TTC549 (cell line): Measurements from ENCODE around the gene AQP1.

Experiments
- FAIRE-seq: peaks from 2 replicates; lab custom pipeline; 2012; peaks lifted over from hg19 to GRCh38; lab: Jason Lieb, UNC

Gene AQP1

DNA sequence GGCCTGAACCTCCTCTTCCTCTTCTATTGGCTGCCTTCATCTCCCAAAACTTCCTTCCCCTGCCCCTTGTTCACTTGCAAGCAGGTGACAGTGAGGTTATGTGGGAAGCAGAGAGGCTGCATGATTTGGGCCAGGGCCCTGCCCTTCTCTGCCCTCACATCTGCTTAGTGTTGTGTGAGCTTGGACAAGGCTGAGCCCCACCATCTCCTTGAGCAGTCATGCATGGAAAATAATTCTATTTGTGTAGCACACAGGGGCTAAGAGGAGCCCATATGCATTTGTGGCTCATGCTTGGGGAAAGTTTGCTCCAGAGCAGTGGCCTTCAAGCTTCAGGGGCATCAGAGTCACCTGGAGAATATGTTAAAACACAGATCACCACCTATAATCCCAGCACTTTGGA is 26.8 kb upstream of the AQP1 start:
- FAIRE-seq, result no peak

- FAIRE-seq, result no peak
These were observed 25.0 kb upstream of the AQP1 start for GRCh38 chr7:30886608-30887011.

DNA sequence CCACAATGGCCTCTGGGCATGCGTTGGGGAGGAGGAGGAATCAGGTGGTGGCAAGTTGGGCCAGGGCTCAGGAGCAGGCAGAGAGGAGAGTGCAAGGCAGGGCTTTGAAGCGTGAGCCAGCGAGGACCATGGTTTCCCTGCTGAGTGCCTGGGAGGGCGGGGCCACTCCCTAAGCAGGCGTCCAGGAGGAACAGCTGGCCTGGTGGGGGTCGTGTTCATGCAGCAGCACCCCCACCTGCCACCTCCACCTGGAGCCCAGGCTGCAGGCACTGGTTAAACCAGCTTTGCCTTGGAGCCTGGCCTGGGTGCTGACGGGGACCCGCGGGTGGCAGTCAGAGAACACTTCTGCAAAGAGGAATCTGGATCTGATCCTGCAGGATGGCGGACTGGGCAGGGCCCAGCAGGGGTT is 24.2 kb upstream of the AQP1 start:
- no peak for FAIRE-seq

- FAIRE-seq, result no peak
These were observed 22.9 kb upstream of the AQP1 start for GRCh38 chr7:30888747-30889146.

DNA sequence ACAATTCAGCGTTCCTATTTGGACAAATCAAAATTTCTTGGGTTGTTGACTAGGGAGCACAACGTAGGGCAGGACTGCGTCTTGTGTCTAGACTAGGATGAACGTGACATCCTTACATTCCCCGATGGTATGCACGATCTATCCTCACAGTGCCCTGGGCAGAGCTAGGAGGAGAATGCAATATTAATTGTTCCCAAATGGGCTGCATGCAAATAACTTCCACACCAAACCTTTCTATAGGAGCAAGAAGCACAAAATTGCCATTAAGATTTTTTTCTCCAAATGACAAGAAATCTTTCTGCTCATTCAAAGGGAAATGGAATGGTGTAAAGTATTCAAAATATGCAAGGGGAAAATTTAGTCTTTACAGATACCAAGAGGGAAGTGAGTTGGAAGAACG is 21.4 kb upstream of the AQP1 start:
- FAIRE-seq, result no peak

DNA sequence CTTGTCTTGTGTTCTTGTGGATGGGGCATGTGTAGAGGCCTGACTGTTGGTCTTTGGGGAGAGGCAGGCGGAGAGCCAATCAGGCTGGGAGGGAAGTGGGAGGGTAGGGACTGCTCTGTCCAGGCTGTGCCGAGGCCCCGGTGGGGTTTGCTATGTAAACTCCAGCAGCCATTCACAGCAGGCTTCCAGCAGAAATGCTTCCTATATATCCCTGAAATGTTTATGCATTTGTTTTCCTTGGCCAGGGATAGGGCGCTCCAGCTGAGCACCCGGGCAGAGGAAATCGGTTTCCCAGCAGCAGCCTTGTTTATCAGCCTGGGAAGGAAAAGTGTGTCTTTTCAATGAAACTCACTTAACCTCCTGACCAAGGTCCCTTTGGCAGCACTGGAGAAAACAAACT is 18.3 kb upstream of the AQP1 start:
- no peak for FAIRE-seq

DNA sequence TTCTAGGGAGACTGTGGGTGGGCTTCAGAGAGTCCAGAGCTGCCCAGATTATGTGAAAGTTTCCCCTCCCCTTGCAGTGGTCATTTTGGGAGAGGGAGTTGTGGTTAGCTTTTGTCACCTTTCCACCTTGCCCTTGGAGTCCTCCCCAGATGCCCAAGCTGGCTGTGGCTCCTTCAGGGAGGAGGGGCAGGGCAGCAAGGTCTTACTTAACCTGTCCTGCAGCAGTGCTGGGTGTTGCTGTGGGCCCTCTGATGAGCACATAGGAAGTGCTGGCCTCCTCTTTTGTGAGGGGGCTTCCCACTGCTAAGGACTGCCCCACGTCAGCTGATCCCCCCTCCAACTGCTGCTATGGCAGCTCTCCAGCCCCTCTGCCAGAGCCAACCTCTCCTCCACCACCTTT is 17.6 kb upstream of the AQP1 start:
- no peak for FAIRE-seq

DNA sequence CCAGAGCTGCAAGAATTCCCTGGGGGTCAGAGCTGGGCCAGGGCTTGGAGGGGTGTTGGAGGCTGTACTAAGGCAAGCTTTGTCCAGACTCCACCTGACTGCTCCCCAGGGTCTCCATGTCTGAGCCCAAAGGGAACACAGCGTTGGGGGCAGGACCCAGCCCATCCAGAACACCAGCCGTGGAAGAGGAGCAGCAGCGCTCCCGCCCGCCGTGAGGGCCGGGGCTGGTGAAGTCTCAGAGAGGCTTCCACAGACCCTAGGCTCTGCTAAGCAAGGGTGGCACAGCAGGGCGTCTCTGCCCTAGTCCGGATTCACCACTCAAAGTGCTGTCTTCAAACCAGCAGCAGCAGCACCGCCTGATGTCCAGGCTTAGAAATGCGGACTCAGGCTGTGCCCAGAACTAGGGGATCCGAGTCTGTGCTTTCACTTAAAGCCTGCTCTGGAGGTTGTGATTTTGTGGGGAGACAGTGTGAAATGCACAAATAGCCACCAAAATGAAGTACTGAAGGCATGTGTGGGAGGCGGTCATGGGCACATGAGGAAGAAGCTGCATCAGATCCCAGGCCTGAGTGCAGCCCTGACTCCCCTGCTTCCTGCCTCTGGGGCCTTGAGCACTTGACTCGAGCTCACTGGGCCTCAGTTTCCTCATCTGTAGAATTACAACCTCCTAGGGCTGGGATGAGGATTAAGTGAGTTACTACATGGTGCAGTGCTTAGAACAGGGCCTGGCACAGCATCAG is 16.6 kb upstream of the AQP1 start:
- no peak for FAIRE-seq

DNA sequence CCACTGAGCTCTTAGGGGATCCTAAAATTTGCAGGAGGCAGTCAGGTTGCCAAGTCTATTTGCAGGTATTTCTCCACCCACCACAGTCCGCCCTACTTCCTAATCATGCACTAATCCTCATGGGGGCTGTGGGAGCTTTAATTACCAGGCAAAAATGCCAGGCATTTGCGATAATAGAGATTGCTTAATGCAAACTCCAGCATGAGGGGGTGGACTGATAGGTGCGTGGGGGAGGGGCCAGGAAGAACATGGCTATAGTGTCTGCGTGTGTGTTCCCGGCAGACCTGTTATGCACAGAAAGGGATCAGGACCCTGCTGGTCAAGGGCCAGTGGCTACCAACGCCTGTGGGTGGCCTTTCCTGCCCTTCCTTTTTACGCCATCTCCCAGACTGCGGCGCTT is 15.6 kb upstream of the AQP1 start:
- FAIRE-seq, result no peak

DNA sequence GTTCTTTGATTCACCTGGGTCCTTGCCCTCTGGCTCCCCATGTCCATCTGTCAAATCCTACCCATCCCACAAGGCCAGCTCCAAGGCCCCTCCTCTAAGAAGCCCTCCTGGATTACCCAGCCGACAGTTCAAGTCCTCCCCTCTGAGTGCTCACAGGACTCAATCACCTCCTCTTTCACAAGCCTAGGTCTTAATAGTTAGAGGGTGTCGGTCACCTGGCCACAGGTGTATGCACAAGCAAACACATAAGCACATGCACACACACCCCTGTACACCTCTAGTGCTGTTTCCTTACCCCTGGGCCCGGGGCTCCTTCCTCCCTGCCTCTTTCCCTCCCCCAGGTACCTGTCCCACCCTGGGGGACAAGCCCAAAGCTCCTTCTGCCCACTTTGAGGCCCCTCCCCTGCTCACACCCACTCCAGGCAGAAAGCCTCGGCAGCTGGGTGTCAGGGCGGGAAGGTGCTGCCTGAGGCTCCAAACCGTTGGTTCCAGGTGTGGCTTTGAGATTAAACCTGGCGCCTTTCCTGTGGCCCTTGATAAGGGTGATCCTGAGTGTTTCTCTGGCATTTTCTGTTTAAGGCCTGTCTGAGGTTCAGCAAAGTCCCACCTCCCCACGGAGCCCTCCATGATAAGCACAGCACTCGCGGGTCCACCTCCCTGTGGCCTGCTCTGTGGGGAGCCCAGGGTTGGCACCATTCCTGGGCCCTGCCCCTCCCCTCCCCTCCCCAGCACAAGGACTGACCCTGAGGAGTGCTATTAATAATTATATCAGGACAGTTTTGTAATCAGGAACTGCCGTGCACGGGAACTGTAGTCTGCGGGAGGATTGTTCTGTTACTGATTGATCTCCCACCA is 14.6 kb upstream of the AQP1 start:
- no peak for FAIRE-seq

DNA sequence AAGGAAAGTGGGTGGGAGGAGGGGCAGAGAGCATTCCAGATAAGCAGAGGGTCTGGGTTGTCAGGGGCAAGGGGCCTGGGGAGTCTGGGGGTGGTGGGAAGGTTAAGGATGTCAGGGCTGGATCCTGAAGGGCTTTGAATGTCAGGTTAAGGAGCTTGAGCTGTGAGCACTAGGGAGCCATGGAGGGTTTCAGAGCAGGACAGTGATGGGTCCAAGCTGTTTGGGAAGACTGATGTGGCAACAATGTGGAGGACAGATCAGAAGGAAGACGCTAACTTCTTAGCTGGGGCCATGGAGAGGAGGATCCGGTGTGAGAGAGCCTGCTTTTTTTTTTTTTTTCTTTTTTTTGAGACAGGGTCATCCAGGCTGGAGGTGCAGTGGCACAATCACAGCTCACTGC is 13.9 kb upstream of the AQP1 start:
- no peak for FAIRE-seq

GRCh38 chr7:30898411-30898810 is 13.2 kb upstream of the AQP1 start:
- no peak for FAIRE-seq

DNA sequence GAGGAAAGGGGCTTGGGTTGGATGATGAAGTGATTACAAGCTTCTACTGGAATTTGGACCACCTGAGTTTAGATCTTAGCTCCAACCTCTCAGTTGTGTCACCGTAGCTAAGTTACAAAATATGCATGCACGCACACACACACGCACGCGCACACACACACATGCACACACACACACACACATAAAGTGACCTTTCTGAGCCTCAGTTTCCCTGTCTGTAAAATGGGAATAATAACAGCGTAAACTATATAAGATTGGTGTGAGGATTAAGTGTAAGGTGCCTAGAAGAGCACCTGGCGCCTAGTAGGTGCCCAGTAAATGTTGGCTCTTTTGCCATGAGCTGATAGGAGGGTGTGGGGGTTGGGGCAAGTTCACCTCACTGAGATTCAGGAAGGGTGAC is 12.6 kb upstream of the AQP1 start:
- no peak for FAIRE-seq

DNA sequence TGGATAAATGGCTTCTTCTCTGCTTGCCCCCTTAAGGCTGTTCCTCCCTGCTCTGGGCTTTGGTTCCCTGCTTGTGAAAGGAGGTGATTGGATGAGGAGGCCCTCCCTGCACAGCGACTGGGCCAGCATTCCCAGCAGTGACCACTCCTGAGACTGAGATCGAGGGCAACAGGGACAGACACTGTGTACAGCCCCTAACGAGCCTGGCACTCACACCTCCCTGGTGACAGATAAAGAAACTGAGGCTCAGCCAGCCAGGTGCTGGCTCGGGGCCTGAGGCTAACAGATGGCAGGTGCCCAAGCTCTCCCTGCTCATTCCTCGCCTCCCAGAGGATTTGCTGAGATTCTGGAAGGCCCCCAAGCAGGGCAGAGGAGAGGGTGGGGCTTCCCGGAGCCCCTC is 12.0 kb upstream of the AQP1 start:
- no peak for FAIRE-seq

DNA sequence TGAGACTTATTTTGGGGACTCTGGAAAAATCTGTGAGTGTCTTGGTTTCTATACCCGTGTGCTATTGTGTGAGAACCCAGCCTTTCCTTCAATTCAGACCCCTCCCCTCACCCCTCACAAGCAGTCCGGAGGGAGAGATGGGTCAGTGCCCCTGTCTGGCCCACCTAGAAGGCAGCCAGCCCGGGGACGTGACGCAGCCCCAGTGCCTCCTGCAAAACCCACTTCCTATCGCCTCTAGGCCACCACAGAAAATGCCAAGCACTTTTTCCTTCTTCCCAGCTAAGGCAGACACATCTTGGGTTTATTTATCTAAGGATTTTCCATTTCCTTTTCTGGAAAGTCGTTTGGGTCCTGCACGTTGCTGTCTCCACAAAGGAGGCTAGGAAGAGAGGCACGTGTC is 11.6 kb upstream of the AQP1 start:
- FAIRE-seq, result no peak

DNA sequence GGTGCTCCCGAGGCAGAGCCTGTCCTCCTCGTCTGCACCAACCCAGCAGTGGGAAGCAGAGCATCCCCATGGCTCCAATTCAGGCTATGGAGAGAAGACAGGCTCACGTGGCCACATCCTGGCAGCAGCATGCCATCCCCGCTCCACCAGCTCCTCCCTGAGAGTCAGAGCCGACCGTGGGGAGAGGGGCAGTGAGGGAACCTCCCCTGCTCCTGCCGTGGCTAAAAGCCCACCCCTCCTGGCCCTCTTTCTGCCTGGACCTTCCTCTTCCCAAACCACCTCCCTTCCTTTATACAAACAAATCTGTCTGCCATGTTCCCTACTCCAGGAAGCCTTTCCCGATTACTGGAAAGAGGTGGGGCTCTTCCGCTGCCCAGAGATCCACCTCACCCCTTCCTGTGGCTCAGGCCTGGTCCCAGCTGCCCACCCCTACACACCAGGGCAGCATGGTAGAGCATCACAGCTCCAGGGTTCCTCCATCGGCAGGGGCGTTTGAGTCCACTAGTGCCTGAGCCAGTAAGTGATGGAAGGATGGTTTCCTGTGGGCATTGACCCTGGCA is 10.8 kb upstream of the AQP1 start:
- no peak for FAIRE-seq

DNA sequence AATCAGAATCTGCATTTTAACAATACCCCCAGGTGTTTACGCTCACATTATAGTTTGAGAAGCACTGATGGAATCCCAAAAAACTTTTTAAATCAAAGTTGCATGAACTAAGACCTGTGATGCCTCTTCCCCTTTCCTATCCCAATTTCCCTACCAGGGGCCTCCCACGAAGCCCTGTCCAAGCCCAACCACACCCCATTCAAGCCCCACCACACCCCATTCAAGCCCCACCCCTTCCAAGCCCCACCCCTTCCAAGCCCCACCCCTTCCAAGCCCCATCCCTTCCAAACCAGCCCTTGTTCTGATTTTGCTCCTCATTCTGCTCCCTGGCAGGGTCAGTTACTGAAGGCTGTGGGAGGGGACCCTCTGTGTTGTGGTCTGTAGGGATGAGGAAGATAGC is 9.8 kb upstream of the AQP1 start:
- FAIRE-seq, result no peak

- no peak for FAIRE-seq
These were observed 9.2 kb upstream of the AQP1 start for GRCh38 chr7:30902466-30902865.

GRCh38 chr7:30903146-30903545 is 8.5 kb upstream of the AQP1 start:
- no peak for FAIRE-seq

DNA sequence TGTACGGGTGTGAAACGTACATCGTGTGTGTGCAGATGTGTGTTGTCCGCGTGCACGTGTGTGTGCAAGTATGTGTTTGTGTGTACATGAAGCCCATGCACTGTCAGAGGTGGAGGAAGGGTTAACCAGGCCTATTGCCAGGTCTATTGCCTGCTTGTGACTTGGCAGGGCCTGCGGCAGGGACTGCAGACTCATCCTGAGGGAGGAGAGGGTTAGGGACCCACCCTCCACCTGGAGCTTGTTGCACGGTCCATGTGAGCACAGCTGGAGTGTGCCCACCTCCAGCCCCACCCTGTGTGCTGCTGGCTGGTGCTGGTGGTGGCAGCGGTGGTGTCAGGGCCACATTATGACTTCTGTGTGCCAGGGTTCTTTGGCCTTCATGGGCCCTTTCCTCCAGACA is 7.1 kb upstream of the AQP1 start:
- FAIRE-seq, result no peak

DNA sequence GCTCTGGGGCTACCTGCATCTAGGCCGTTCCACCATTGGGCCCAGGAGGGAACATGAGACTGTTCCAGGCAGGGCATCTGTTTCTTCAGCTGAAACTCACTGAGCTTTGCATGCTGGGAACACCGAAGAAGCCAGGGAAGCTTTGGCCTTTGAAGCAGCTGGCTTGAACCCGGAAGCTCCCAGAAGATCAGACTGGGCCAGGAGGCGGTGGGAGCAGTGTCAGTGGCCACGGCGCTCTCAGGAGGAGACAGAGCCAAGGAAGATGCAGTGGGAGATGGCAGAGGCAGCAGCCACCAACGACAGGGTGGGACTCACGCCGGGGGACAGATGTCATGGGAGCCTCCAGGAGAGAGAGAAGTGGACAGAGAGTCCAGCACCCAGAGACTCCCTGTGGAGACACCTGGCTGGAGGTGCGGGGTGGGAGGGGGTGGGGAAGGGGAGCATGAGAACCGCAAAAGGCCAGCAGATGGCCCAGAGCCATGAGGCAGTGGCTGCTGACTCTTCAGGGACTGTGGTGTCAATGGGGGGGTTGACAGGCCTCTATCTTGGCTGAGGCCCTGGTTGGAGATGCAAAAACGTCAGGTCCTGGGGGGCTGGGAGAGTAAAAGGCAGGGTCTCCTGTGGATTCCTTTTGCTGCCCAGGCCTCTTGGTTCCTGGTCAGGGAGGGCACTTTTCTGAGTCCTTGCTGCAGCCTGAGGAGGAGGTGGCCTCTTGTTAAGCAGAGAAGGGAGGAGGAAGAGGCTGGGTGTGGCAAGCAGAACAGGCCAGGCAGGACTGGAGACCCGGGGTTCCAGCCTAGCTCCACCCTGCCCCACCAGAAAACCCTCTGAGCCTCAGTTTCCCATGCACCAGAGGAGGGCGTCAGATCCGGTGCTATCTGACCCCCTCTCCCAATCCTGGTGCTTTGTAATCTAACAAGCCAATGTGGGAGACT is 6.3 kb upstream of the AQP1 start:
- FAIRE-seq, result no peak

GRCh38 chr7:30906014-30906413 is 5.6 kb upstream of the AQP1 start:
- no peak for FAIRE-seq
